HepG2 (cell line): ENCODE measurements around the gene EGR1. TPM values are rescaled to one million over a fixed set of nuclear protein-coding genes. Genes with fewer than 3 reads are reported as not detected.

ENCODE experiments used
- ATAC-seq: fragments of 200-7000 bp; cut with Tn5 transposase; 3 replicates; pipeline ENCODE4 v1.9.1; 2020; ENCODE audit warnings: mild to moderate bottlenecking, moderate library complexity
- BruUV-seq: library from RNA; stranded (reverse); fragments of 400-500 nt; replicated peaks from 2 replicates; lab custom pipeline; 2021; lab: Mats Ljungman, UMichigan
- CTCF ChIA-PET: fragments of 300-600 bp; formaldehyde crosslinking; extraction: SDS; loops from one replicate; lab custom pipeline; 2021; ENCODE audit warnings: low total read pairs, inconsistent platforms, low intra/inter-chr PET ratio; lab: Yijun Ruan, JAX
- POLR2A ChIA-PET: fragments of 350-600 bp; sonication (Branson Sonifier 250); formaldehyde crosslinking; loops from one replicate; lab custom pipeline; 2020; ENCODE audit warnings: antibody characterized with exemption, inconsistent platforms; lab: Yijun Ruan, JAX
- DNase-seq: peaks from one replicate; pipeline ENCODE4 v3.0.0-alpha.2; 2015; ENCODE audit warnings: low spot score
- FAIRE-seq: peaks from 3 replicates; lab custom pipeline; 2011; peaks lifted over from hg19 to GRCh38; lab: Jason Lieb, UNC
- H2AFZ ChIP-seq: one replicate; pipeline ENCODE4 v1.6.1; 2011; ENCODE audit warnings: low read length, inconsistent platforms
- H3K27ac ChIP-seq: fragments of 300-600 bp; 3 replicates; pipeline ENCODE4 v1.8.0; 2011; ENCODE audit warnings: mixed run types, mild to moderate bottlenecking, mixed read lengths, low read length, inconsistent platforms; ENCODE audit not compliant: insufficient read depth; ENCODE audit errors: extremely low read length
- H3K27me3 ChIP-seq, 2 experiments: fragments of 200-600 bp in 1 of 2; 2 replicates in 1 of 2; 3 replicates in 1 of 2; pipeline versions ENCODE4 v1.6.0 to v1.8.0; 2011; ENCODE audit warnings: low read length in 2 of 2, mild to moderate bottlenecking in 2 of 2, moderate library complexity in 2 of 2, inconsistent platforms in 1 of 2; ENCODE audit not compliant: insufficient read depth in 2 of 2, control insufficient read depth in 1 of 2
- H3K36me3 ChIP-seq, 2 experiments: fragments of 200-600 bp in 1 of 2; replicated peaks in 1 of 2; 2 replicates in 1 of 2; 3 replicates in 1 of 2; pipeline versions ENCODE4 v1.5.1 to v1.8.0; 2011; ENCODE audit warnings: low read length in 2 of 2, inconsistent platforms in 1 of 2; ENCODE audit not compliant: insufficient read depth in 2 of 2, control insufficient read depth in 1 of 2
- H3K4me1 ChIP-seq: 2 replicates; pipeline ENCODE4 v1.5.1; 2012; ENCODE audit warnings: low read length, inconsistent platforms; ENCODE audit not compliant: insufficient read depth
- H3K4me2 ChIP-seq: 2 replicates; pipeline ENCODE4 v1.6.0; 2011; ENCODE audit warnings: low read depth, low read length, inconsistent platforms
- H3K4me3 ChIP-seq, 3 experiments: fragments of 200-600 bp in 1 of 3; sonication (generic), shearing (Covaris generic) in 1 of 3; replicated peaks in 1 of 3; 2 replicates each; pipeline ENCODE4 v1.5.1; 2011 to 2016; ENCODE audit warnings: low read length in 3 of 3, inconsistent platforms in 2 of 3, low read depth in 2 of 3, mild to moderate bottlenecking in 2 of 3, control low read depth in 1 of 3, mixed read lengths in 1 of 3; ENCODE audit not compliant: insufficient read depth in 1 of 3
- H3K79me2 ChIP-seq: one replicate; pipeline ENCODE4 v1.6.1; 2011; ENCODE audit warnings: low read length, inconsistent platforms; ENCODE audit not compliant: insufficient read depth
- H3K9ac ChIP-seq: 2 replicates; pipeline ENCODE4 v1.6.0; 2011; ENCODE audit warnings: mild to moderate bottlenecking, low read depth, low read length, inconsistent platforms; ENCODE audit not compliant: insufficient read depth
- H3K9me3 ChIP-seq: 2 replicates; pipeline ENCODE4 v1.5.1; 2012; ENCODE audit warnings: mild to moderate bottlenecking, low read length
- H4K20me1 ChIP-seq: 2 replicates; pipeline ENCODE4 v1.6.0; 2011; ENCODE audit warnings: inconsistent platforms, mild to moderate bottlenecking, low read length, moderate library complexity; ENCODE audit not compliant: insufficient read depth
- ARID4A ChIP-seq: sonication (generic); formaldehyde crosslinking; IDR thresholded peaks from 2 replicates; pipeline ENCODE4 v1.5.0; 2020; ENCODE audit warnings: mild to moderate bottlenecking, missing genetic modification reagents, borderline replicate concordance
- ERF ChIP-seq: IDR thresholded peaks from 2 replicates; pipeline ENCODE4 v1.6.1; 2018; ENCODE audit warnings: missing biosample characterization, missing genetic modification reagents
- HBP1 ChIP-seq: IDR thresholded peaks from 2 replicates; pipeline ENCODE4 v1.6.1; 2016; ENCODE audit warnings: low read depth, control low read depth
- HCFC1 ChIP-seq: fragments of 150-350 bp; IDR thresholded peaks from 2 replicates; pipeline ENCODE4 v1.6.1; 2014; ENCODE audit warnings: low read depth, low read length
- HHEX ChIP-seq: IDR thresholded peaks from 2 replicates; pipeline ENCODE4 v1.6.1; 2016; ENCODE audit warnings: control low read depth
- MEIS2 ChIP-seq: sonication (generic); formaldehyde crosslinking; IDR thresholded peaks from 2 replicates; pipeline ENCODE4 v1.9.0; 2021; ENCODE audit warnings: mild to moderate bottlenecking, missing genetic modification reagents
- NR0B2 ChIP-seq: sonication (generic); formaldehyde crosslinking; IDR thresholded peaks from 2 replicates; pipeline ENCODE4 v1.4.0; 2020; ENCODE audit warnings: mild to moderate bottlenecking, missing genetic modification reagents
- PITX1 ChIP-seq: sonication (generic); formaldehyde crosslinking; IDR thresholded peaks from 2 replicates; pipeline ENCODE4 v1.5.1; 2020; ENCODE audit warnings: mild to moderate bottlenecking, missing genetic modification reagents
- THYN1 ChIP-seq: sonication (generic); formaldehyde crosslinking; IDR thresholded peaks from 2 replicates; pipeline ENCODE4 v1.8.1; 2023; ENCODE audit warnings: low read depth, mild to moderate bottlenecking, moderate library complexity, missing genetic modification reagents, borderline replicate concordance
- ZBTB14 ChIP-seq: sonication (generic); formaldehyde crosslinking; IDR thresholded peaks from 2 replicates; pipeline ENCODE4 v1.4.0; 2020; ENCODE audit warnings: missing genetic modification reagents
- ZNF20 ChIP-seq: sonication (generic); formaldehyde crosslinking; IDR thresholded peaks from 2 replicates; pipeline ENCODE4 v1.4.0; 2020; ENCODE audit warnings: mild to moderate bottlenecking, moderate library complexity, missing genetic modification reagents
- ZNF225 ChIP-seq: sonication (generic); formaldehyde crosslinking; IDR thresholded peaks from 2 replicates; pipeline ENCODE4 v1.4.0; 2020; ENCODE audit warnings: mild to moderate bottlenecking, missing genetic modification reagents
- ZNF703 ChIP-seq: sonication (generic); formaldehyde crosslinking; IDR thresholded peaks from 2 replicates; pipeline ENCODE4 v1.5.1; 2020; ENCODE audit warnings: missing genetic modification reagents, mild to moderate bottlenecking, moderate library complexity, borderline replicate concordance
- ZSCAN12 ChIP-seq: sonication (generic); formaldehyde crosslinking; IDR thresholded peaks from 2 replicates; pipeline ENCODE4 v1.9.0; 2021; ENCODE audit warnings: mild to moderate bottlenecking, missing genetic modification reagents
- WGBS: methylation state at CpG from one replicate; pipeline ENCODE4 v1.1.6; 2017; ENCODE audit warnings: low lambda C conversion rate; 5-methylcytosine and 5-hydroxymethylcytosine counted together
- in situ Hi-C: cut with HindIII; loops from 2 replicates; pipeline ENCODE4 v1.10.0; 2017; ENCODE audit warnings: low pct_unique_long_range_greater_than_20kb; ENCODE audit not compliant: extremely low pct_ligation_motif_present
- intact Hi-C: fragments of 100-400 bp; cut with micrococcal nuclease; formaldehyde crosslinking; loops from one replicate; pipeline ENCODE4 v1.10.0; 2022; ENCODE audit not compliant: unreplicated experiment
- polyA plus RNA-seq, 8 experiments: library from polyadenylated mRNA; depleted of rRNA in 3 of 8; stranded (reverse) in 7 of 8; unstranded in 1 of 8; fragments of >200 nt; fragmentation: Illumina TruSeq in 4 of 8; extraction: Trizol in 4 of 8; gene quantifications; 2 replicates each; pipeline versions ENCODE4 v1.2.1 to v1.2.3, GENCODE V29; 2011 to 2016; ENCODE audit warnings: low read depth in 4 of 8, missing spikeins in 1 of 8, mixed read lengths in 1 of 8; ENCODE audit not compliant: insufficient read depth in 1 of 8
- total RNA-seq, 5 experiments: library from RNA; depleted of rRNA; stranded (reverse); fragments of >200 nt; fragmentation: Illumina TruSeq; extraction: Trizol; gene quantifications; 2 replicates each; pipeline ENCODE4 v1.2.3, GENCODE V29; 2016; ENCODE audit warnings: low read depth in 1 of 5

Gene EGR1
- total and polyA plus RNA-seq, 2 of the 13 experiments (the other 11 are each of a cell fraction or from before 2014, with no cell fraction given) = 4.1 to 4.5 TPM

- TF ChIP-seq ERF (CRISPR knock-in tag) = no peak
- no peak for TF ChIP-seq ZNF703
- 0 out of 2 replicates have a peak, but pooled peaks have one; percentile 39 for TF ChIP-seq MEIS2 (CRISPR knock-in tag)
- TF ChIP-seq ZBTB14 (CRISPR knock-in tag) = 0 out of 2 replicates have a peak, but pooled peaks have one; percentile 23
- TF ChIP-seq PITX1 (CRISPR knock-in tag) = no peak
- TF ChIP-seq ZNF225 = no peak
- TF ChIP-seq HHEX (CRISPR knock-in tag) = no peak
- TF ChIP-seq ZSCAN12 = no peak
- no peak for TF ChIP-seq HCFC1
These were observed 26.4 kb upstream of the EGR1 start, which contains the start of gene REEP2 (continued) for GRCh38 chr5:138438724-138439476.

GRCh38 chr5:138439477-138440158 is 25.7 kb upstream of the EGR1 start:
- no TSS peak for BruUV-seq
- H3K9me3 ChIP-seq = no peaks in the 10 kb centered on the region
- peaks cover 2 to 15% of the 10 kb centered on the region in 2 experiments for H3K36me3 ChIP-seq
- 2% methylated on average over 9 of the region's 20 CpGs for WGBS
- no peak overlapping the region for H3K27ac ChIP-seq
- H4K20me1 ChIP-seq = no peaks in the 10 kb centered on the region
- H3K79me2 ChIP-seq = no peaks in the 10 kb centered on the region
- in situ Hi-C loops = loop anchor here (10.0 kb wide), 1 partner anchor 65 kb away; no protein-coding TSS in a partner anchor
- ATAC-seq (peak; percentile 62), DNase-seq (no peak), FAIRE-seq (no peak)
- POLR2A ChIA-PET = interaction anchor here (1.3 kb wide), 1 partner anchor 26 kb away, joined by 3 read pairs; the partner anchor contains the start of gene EGR1
- H2AFZ ChIP-seq = peak overlapping the region; percentile 78
- no peaks in the 10 kb centered on the region; a peak in 1 of 5 replicates for H3K27me3 ChIP-seq
- intact Hi-C loops = no loop called here
- H3K9ac ChIP-seq = peak overlapping the region; percentile 49
- H3K4me2 ChIP-seq = peak overlapping the region; percentile 99
- peak overlapping the region; percentile 68 to 77 (median 76) for H3K4me3 ChIP-seq
- CTCF ChIA-PET = no interaction called here
- peaks cover 42% of the 10 kb centered on the region for H3K4me1 ChIP-seq
- TF ChIP-seq ZNF20 (CRISPR knock-in tag) (no peak), HBP1 (CRISPR knock-in tag) (0 out of 2 replicates have a peak, but pooled peaks have one; percentile 22), ARID4A (peak; percentile 43; the same call in 1 of the 2 replicates), NR0B2 (CRISPR knock-in tag) (0 out of 2 replicates have a peak, but pooled peaks have one; percentile 29), THYN1 (CRISPR knock-in tag) (0 out of 2 replicates have a peak, but pooled peaks have one; percentile 50)
